Measurements from ENCODE around the gene CGNL1.

DNA sequence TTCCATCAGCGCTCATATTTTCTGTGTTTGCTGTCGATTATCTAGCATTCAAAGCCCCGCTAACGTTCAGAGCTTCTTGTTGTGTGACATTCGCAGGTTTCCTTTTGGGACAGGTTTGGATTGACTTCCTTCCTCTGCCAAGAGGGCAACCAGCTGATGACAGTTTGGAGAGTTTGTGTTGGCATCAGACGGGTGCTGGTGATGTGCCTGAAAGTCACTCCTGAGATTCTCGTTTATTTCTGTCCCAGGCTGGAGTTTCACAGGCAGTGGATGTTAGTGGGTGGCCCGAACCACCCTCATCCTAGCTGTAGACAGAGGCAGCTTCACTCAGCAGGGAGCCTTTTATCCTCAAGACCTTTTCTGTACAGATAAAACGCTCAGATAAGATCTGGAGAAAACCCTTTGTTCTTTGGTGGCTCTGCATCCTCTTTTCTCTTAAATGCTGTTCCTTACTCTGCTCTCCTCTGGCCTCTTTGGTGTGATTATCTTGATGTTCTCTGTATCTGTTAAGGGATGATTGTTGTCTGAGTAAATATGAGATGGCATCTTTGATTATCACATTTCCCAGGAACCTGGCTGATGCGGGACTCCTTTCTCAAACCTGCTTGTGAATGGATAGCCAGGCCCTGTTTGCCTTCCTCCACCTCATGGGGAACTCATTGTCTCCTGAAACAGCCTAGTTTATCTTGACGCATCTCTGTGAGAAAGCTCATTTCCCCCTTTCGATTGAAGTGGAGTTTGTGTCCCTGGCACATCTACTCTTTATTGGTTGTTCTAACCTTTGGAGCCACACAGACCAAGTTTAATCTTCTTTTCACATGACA, 35.9 kb downstream of the CGNL1 start:
- TF ChIP-seq, protein P1, sequence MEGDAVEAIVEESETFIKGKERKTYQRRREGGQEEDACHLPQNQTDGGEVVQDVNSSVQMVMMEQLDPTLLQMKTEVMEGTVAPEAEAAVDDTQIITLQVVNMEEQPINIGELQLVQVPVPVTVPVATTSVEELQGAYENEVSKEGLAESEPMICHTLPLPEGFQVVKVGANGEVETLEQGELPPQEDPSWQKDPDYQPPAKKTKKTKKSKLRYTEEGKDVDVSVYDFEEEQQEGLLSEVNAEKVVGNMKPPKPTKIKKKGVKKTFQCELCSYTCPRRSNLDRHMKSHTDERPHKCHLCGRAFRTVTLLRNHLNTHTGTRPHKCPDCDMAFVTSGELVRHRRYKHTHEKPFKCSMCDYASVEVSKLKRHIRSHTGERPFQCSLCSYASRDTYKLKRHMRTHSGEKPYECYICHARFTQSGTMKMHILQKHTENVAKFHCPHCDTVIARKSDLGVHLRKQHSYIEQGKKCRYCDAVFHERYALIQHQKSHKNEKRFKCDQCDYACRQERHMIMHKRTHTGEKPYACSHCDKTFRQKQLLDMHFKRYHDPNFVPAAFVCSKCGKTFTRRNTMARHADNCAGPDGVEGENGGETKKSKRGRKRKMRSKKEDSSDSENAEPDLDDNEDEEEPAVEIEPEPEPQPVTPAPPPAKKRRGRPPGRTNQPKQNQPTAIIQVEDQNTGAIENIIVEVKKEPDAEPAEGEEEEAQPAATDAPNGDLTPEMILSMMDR (IDR thresholded peaks at IDR 0.05) = no peak
- TF ChIP-seq POLR2A (IDR thresholded peaks at IDR 0.05) = no peak
